Measurements from ENCODE around the gene ZNF493.

Gene ZNF493

GRCh38 chr19:21432590-21432989 is 35.7 kb downstream of the ZNF493 start:
- DNase-seq (ENCODE audit: low read depth): no peak
- H3K4me3 ChIP-seq (ENCODE audit: control insufficient read depth, low read depth, low read length): no peak overlapping the region
- TF ChIP-seq, protein P1, sequence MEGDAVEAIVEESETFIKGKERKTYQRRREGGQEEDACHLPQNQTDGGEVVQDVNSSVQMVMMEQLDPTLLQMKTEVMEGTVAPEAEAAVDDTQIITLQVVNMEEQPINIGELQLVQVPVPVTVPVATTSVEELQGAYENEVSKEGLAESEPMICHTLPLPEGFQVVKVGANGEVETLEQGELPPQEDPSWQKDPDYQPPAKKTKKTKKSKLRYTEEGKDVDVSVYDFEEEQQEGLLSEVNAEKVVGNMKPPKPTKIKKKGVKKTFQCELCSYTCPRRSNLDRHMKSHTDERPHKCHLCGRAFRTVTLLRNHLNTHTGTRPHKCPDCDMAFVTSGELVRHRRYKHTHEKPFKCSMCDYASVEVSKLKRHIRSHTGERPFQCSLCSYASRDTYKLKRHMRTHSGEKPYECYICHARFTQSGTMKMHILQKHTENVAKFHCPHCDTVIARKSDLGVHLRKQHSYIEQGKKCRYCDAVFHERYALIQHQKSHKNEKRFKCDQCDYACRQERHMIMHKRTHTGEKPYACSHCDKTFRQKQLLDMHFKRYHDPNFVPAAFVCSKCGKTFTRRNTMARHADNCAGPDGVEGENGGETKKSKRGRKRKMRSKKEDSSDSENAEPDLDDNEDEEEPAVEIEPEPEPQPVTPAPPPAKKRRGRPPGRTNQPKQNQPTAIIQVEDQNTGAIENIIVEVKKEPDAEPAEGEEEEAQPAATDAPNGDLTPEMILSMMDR (IDR thresholded peaks at IDR 0.05; ENCODE audit: control insufficient read depth, insufficient read depth, low read depth, low read length, missing control alignments): no peak

GRCh38 chr19:21434516-21434915 is 37.6 kb downstream of the ZNF493 start:
- no peak for DNase-seq (ENCODE audit: low read depth)
- no peak overlapping the region for H3K4me3 ChIP-seq (ENCODE audit: control insufficient read depth, low read depth, low read length)
- TF ChIP-seq, protein P1 (IDR thresholded peaks at IDR 0.05; ENCODE audit: control insufficient read depth, insufficient read depth, low read depth, low read length, missing control alignments): no peak

DNA sequence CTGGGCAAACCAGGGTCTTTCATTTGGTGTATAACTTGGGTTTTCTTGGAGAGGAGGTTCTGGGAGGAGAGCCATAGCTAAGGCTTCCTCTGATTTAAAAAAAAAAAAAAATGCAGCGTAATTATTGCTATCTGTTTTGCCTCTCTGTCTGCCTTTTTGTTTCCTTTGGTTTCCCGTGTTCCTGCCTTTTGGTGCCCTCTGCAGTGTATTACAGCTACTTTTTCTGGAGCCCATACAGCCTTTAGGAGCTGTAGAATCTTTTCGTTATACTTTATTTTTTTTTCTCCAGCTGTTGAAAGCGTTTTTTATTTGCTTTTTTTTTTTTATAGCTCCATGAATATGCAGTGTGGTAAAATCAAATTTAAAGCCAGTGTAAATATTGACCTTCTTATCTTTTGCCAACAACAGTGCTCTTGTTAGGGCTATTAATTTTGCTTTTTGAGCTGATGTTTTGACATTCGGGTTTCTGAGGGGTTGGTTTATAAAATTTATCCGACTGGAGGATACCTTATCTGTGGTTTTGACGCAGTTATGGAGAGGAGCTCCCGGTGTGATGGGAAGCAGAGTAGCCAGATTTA is 38.1 kb downstream of the ZNF493 start:
- H3K4me3 ChIP-seq (ENCODE audit: control insufficient read depth, low read depth, low read length): no peak overlapping the region
- DNase-seq (ENCODE audit: low read depth): no peak
- TF ChIP-seq, protein P1 (IDR thresholded peaks at IDR 0.05; ENCODE audit: control insufficient read depth, insufficient read depth, low read depth, low read length, missing control alignments): no peak

DNA sequence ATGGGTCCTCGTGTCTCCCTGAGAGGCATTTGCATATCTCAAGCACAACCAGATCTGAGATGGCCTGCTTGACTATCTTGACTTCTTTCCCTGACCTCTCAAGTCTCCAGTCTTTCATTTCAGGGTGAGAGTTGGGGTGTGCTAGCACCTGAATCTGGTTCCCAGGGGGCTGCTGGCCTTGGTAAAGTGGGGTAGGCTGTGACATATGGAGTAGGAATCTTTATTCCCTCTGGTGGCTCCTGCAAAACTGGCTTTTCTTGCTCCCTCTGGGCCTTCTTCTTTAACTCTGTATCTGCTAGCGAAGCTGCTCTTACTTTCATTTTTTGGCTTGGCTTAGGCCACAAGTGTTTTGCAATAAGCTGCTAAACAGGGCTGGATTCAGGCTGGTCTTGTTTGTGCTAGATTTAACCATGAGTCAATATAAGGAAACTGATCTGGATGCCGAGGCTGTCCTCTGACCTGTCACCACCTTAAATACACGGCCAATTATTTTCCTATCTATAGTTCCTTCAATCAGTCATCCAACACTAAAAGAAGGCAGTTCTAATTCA is 42.3 kb downstream of the ZNF493 start:
- DNase-seq (ENCODE audit: low read depth): no peak
- TF ChIP-seq, protein P1 (IDR thresholded peaks at IDR 0.05; ENCODE audit: control insufficient read depth, insufficient read depth, low read depth, low read length, missing control alignments): no peak
- no peak overlapping the region for H3K4me3 ChIP-seq (ENCODE audit: control insufficient read depth, low read depth, low read length)

DNA sequence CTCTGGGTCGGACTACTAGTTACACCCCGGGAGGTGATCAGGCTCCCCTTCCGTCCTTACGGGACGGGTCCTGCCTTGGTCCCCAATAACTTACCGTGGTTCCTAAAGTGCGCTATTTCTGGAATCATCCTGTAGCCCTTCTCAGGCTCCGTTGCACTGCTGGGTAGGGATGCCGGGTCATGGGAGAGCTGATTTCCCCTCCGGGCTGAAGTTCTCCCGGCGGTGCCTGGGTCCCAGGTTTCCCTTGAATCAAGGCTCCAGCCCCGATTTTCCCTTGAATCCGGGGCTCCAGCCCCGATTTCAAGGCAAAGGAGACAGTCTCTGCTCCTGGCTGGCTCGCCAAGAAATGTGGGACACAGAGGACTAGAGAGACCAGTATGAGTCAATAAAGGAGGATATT is 43.4 kb downstream of the ZNF493 start:
- H3K4me3 ChIP-seq (ENCODE audit: control insufficient read depth, low read depth, low read length): no peak overlapping the region
- TF ChIP-seq, protein P1 (IDR thresholded peaks at IDR 0.05; ENCODE audit: control insufficient read depth, insufficient read depth, low read depth, low read length, missing control alignments): no peak
- DNase-seq (ENCODE audit: low read depth): no peak

DNA sequence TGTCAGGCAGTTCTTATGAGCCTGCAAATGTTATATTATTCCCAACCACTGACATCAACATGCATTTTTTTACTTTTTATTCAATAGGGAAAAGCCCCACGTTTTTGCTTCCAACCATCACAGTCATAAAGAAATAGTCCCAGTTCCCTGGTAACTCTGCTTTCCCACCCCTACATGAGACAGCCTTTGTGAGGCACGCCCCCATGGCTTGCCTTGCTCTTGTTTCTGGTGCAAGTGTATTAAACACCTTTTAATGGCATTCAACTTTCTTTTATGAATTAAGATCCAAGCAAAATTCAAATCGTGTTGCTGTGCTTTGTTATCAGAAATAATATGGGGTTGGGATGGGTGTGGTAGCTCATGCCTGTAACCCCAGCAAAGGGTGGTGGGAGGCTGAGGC is 54.3 kb downstream of the ZNF493 start:
- TF ChIP-seq, protein P1 (IDR thresholded peaks at IDR 0.05; ENCODE audit: control insufficient read depth, insufficient read depth, low read depth, low read length, missing control alignments): no peak
- no peak overlapping the region for H3K4me3 ChIP-seq (ENCODE audit: control insufficient read depth, low read depth, low read length)
- no peak for DNase-seq (ENCODE audit: low read depth)

Measured in AG09309 (cell line).